Spleen (tissue), 11 donors: ENCODE results near the gene KRT83. TPM values are rescaled to one million over a fixed set of nuclear protein-coding genes. Genes with fewer than 3 reads are reported as not detected.

ENCODE experiments used
- DNase-seq: peaks from one replicate; pipeline ENCODE4 v3.0.0-alpha.2; 2020
- H3K27ac ChIP-seq, 8 donors: fragments of 200-600 bp; sonication (generic) in 7 of 8; 1 replicate in 4 of 8; 2 replicates in 4 of 8; pipeline versions ENCODE4 v1.5.0 to v1.8.0; 2016 to 2021; ENCODE audit warnings: inconsistent platforms in 4 of 8, mild to moderate bottlenecking in 4 of 8, moderate library complexity in 1 of 8
- H3K27me3 ChIP-seq, 7 donors: fragments of 200-600 bp; sonication (generic) in 6 of 7; replicated peaks in 1 of 7; 1 replicate in 4 of 7; 2 replicates in 3 of 7; pipeline versions ENCODE4 v1.5.0 to v1.8.0; 2016 to 2021; ENCODE audit warnings: inconsistent platforms in 3 of 7, mild to moderate bottlenecking in 1 of 7
- H3K36me3 ChIP-seq, 6 donors: fragments of 200-600 bp; sonication (generic) in 5 of 6; 1 replicate in 4 of 6; 2 replicates in 2 of 6; pipeline versions ENCODE4 v1.5.0 to v1.8.0; 2016 to 2021; ENCODE audit warnings: inconsistent platforms in 2 of 6
- H3K4me1 ChIP-seq, 6 donors: fragments of 200-600 bp; sonication (generic) in 5 of 6; 1 replicate in 3 of 6; 2 replicates in 3 of 6; pipeline versions ENCODE4 v1.5.0 to v1.8.0; 2016 to 2021; ENCODE audit warnings: inconsistent platforms in 3 of 6
- H3K4me3 ChIP-seq, 8 donors: fragments of 200-600 bp; sonication (generic) in 7 of 8; 1 replicate in 4 of 8; 2 replicates in 4 of 8; pipeline versions ENCODE4 v1.5.0 to v1.8.0; 2016 to 2021; ENCODE audit warnings: inconsistent platforms in 4 of 8, mild to moderate bottlenecking in 4 of 8, moderate library complexity in 2 of 8
- H3K9me3 ChIP-seq, 8 donors: fragments of 200-600 bp; sonication (generic) in 7 of 8; 1 replicate in 4 of 8; 2 replicates in 4 of 8; pipeline versions ENCODE4 v1.5.0 to v1.8.0; 2016 to 2021; ENCODE audit warnings: inconsistent platforms in 4 of 8
- CTCF ChIP-seq, 11 experiments: fragments of 200-600 bp in 7 of 11; fragments of 450-650 bp in 4 of 11; sonication (generic) in 4 of 11; IDR thresholded peaks in 8 of 11; conservative IDR thresholded peaks in 3 of 11; 1 replicate in 7 of 11; 2 replicates in 4 of 11; pipeline versions ENCODE4 v1.4.0 to v1.8.0; 2016 to 2021; ENCODE audit warnings: antibody characterized with exemption in 11 of 11, inconsistent platforms in 4 of 11, mild to moderate bottlenecking in 1 of 11
- POLR2A ChIP-seq, 3 donors: fragments of 450-650 bp; IDR thresholded peaks; one replicate each; pipeline ENCODE4 v1.5.1; 2017; ENCODE audit warnings: antibody characterized with exemption in 3 of 3, mild to moderate bottlenecking in 1 of 3
- POLR2AphosphoS5 ChIP-seq, 3 donors: sonication (generic); formaldehyde crosslinking; IDR thresholded peaks; one replicate each; pipeline ENCODE4 v1.5.1; 2017; ENCODE audit warnings: antibody characterized with exemption in 3 of 3
- WGBS, 5 donors: extraction: QIAGEN DNeasy Blood & Tissue Kit in 3 of 5; methylation state at CpG; one replicate each; pipeline versions ENCODE4 v1.1.5 to v1.1.7; 2013 to 2018; 5-methylcytosine and 5-hydroxymethylcytosine counted together
- intact Hi-C: fragments of 100-400 bp; cut with DNase I; formaldehyde crosslinking; loops from one replicate; pipeline ENCODE4 v1.15.0; 2023; ENCODE audit warnings: low total_unique reads
- polyA plus RNA-seq, 3 donors: library from polyadenylated mRNA; stranded (reverse); fragments of 200-250 nt; gene quantifications; one replicate each; pipeline ENCODE4 v1.2.1, GENCODE V29; 2013
- total RNA-seq, 7 donors: library from RNA; depleted of rRNA in 3 of 7; stranded (reverse); fragments of >200 nt in 3 of 7; fragmentation: NEBNext Ultra II Directional in 4 of 7; extraction: Animal tissue kit (Norgen Biotek cat#: 25700) in 4 of 7; gene quantifications; one replicate each; pipeline versions ENCODE4 v1.1.0 to v1.2.1, GENCODE V29; 2016 to 2021
- donor health status: healthy with polysubstance abuse.
- donor health status: DM: no; HTN: no; CAD: no; lungs with moderate emphysema.
- donor health status: DM: no; HTN: no; CAD: no.
- donor health status: Bipolar disorder and iron deficiency.
- donor health status: healthy.
- donor health status: DM: no; HTN: no; CAD: no.
- donor health status: DM: yes; HTN: yes; CAD: no.

The KRT83 gene
- total and polyA plus RNA-seq, 10 donors: not detected

GRCh38 chr12:52313926-52314325, 7.3 kb downstream of the KRT83 start:
- no peak for TF ChIP-seq POLR2AphosphoS5 (IDR thresholded peaks at IDR 0.05)
- TF ChIP-seq CTCF (IDR thresholded peaks at IDR 0.05 in 8 of 11, conservative IDR thresholded peaks at IDR 0.05 in 3 of 11): no peak
- no peak for TF ChIP-seq POLR2A (IDR thresholded peaks at IDR 0.05)
- no peak overlapping the region for H3K4me3 ChIP-seq
- WGBS, 5 donors: 77 to 92% (median 84%) methylated on average over 8 to 9 of the region's 9 CpGs
- H3K4me1 ChIP-seq: peaks cover 0 to under 1% (median 0%) of the 10 kb centered on the region in 6 donors
- H3K27me3 ChIP-seq: peaks cover 0 to 43% (median 6%) of the 10 kb centered on the region in 7 donors
- H3K36me3 ChIP-seq: no peaks in the 10 kb centered on the region
- H3K27ac ChIP-seq: no peak overlapping the region
- intact Hi-C loops: no loop called here
- DNase-seq: no peak
- no peaks in the 10 kb centered on the region for H3K9me3 ChIP-seq

- H3K4me1 ChIP-seq: peaks cover 0 to 6% (median 3%) of the 10 kb centered on the region in 6 donors
- intact Hi-C loops: no loop called here
- no peak overlapping the region for H3K27ac ChIP-seq
- TF ChIP-seq POLR2A (IDR thresholded peaks at IDR 0.05) (no peak), CTCF (IDR thresholded peaks at IDR 0.05 in 8 of 11, conservative IDR thresholded peaks at IDR 0.05 in 3 of 11) (no peak), POLR2AphosphoS5 (IDR thresholded peaks at IDR 0.05) (no peak)
- peaks cover under 1 to 46% (median 11%) of the 10 kb centered on the region in 7 donors for H3K27me3 ChIP-seq
- no peaks in the 10 kb centered on the region for H3K9me3 ChIP-seq
- no peak for DNase-seq
- H3K36me3 ChIP-seq: no peaks in the 10 kb centered on the region
- WGBS, 5 donors: 52 to 82% (median 64%) methylated on average over 3 of the region's 3 CpGs
- no peak overlapping the region for H3K4me3 ChIP-seq
These were observed 7.7 kb downstream of the KRT83 start for GRCh38 chr12:52313461-52313860.

GRCh38 chr12:52312086-52312485, 9.1 kb downstream of the KRT83 start:
- WGBS, 5 donors: 74 to 92% (median 77%) methylated on average over 4 of the region's 4 CpGs

GRCh38 chr12:52311285-52311648, 9.9 kb downstream of the KRT83 start:
- peak; percentile 27 for DNase-seq
- no peaks in the 10 kb centered on the region for H3K36me3 ChIP-seq
- intact Hi-C loops: no loop called here
- H3K27me3 ChIP-seq: peaks cover 4 to 68% (median 23%) of the 10 kb centered on the region in 7 donors
- TF ChIP-seq POLR2AphosphoS5 (IDR thresholded peaks at IDR 0.05) (no peak), CTCF (IDR thresholded peaks at IDR 0.05 in 8 of 11, conservative IDR thresholded peaks at IDR 0.05 in 3 of 11) (no peak), POLR2A (IDR thresholded peaks at IDR 0.05) (no peak)
- WGBS, 5 donors: 85 to 96% (median 89%) methylated on average over 3 of the region's 3 CpGs
- H3K27ac ChIP-seq: no peak overlapping the region
- peaks cover 0 to 13% (median 8%) of the 10 kb centered on the region in 6 donors for H3K4me1 ChIP-seq
- H3K9me3 ChIP-seq: no peaks in the 10 kb centered on the region
- no peak overlapping the region for H3K4me3 ChIP-seq

More at GRCh38 chr12:52312086-52312485, 9.1 kb downstream of the KRT83 start:
- Histone ChIP-seq H3K9me3 (no peaks in the 10 kb centered on the region), H3K27ac (no peak overlapping the region), H3K36me3 (no peaks in the 10 kb centered on the region), H3K27me3 (peaks cover 4 to 60% (median 23%) of the 10 kb centered on the region in 7 donors), H3K4me3 (no peak overlapping the region), H3K4me1 (peaks cover 0 to 13% (median 8%) of the 10 kb centered on the region in 6 donors)
- DNase-seq: no peak
- intact Hi-C loops: no loop called here
- TF ChIP-seq POLR2AphosphoS5 (IDR thresholded peaks at IDR 0.05): no peak
- TF ChIP-seq CTCF (IDR thresholded peaks at IDR 0.05 in 8 of 11, conservative IDR thresholded peaks at IDR 0.05 in 3 of 11): no peak
- no peak for TF ChIP-seq POLR2A (IDR thresholded peaks at IDR 0.05)
